ENCODE measurements around the gene RGS6. TPM values are rescaled to one million over a fixed set of nuclear protein-coding genes. Genes with fewer than 3 reads are reported as not detected.

The RGS6 gene
- total RNA-seq, 4 donors from 2014 or later = 0.84 to 3.0 (median 1.7) TPM; not detected in 1

DNA sequence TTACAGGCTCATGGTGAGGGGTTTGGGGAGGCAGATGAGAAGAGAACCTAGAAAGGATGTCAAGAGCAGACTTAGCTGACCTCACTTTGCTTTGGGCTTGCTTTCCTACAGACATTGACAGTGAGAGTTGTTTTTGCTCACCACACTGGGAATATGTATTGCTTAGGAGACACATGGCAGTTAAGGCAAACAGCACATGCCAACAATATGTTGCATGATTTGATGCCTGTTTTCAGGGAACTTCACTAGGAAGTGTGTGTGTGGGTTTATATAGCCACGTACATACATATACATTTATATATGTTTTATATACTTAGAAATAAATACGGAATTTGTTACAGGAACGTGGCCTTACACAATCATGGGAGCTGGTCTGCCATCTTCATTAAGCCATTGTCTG, 346.1 kb downstream of the RGS6 start:
- intact Hi-C loops (cut with DNase I; ENCODE audit: low total_unique reads) = no loop called here
- WGBS, 2 donors = 84 to 88% methylated on average over 3 of the region's 3 CpGs
- TF ChIP-seq CTCF (IDR thresholded peaks at IDR 0.05) (no peak), POLR2A (IDR thresholded peaks at IDR 0.05) (no peak)
- no peak overlapping the region for H3K4me3 ChIP-seq (ENCODE audit: low read depth, poor library complexity, severe bottlenecking)
- DNase-seq (ENCODE audit: low spot score in 2 of 2) = no peak

DNA sequence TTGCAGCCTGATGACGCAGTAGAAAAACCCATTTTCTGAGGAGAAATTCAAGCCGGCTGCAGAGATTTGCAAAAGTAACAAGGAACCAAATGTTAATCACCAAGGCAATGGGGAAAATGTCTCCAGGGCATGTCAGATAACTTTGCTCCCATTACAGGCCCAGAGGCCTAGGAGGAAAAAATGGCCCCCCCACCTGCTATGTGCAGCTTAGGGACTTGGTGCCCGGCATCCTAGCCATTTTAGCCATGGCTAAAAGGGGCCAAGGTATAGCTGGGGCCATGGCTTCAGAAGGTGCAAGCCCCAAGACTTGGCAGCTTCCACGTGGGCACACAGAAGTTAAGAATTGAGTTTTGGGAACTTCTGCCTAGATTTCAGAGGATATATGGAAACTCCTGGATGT, 351.9 kb downstream of the RGS6 start:
- no peak for DNase-seq (ENCODE audit: low spot score in 2 of 2)
- WGBS, 2 donors = 88 to 89% methylated on average over 4 of the region's 4 CpGs
- intact Hi-C loops (cut with DNase I; ENCODE audit: low total_unique reads) = no loop called here
- no peak overlapping the region for H3K4me3 ChIP-seq (ENCODE audit: low read depth, poor library complexity, severe bottlenecking)
- no peak for TF ChIP-seq POLR2A (IDR thresholded peaks at IDR 0.05)
- no peak for TF ChIP-seq CTCF (IDR thresholded peaks at IDR 0.05)

GRCh38 chr14:72290241-72290640, 358.0 kb downstream of the RGS6 start:
- H3K4me3 ChIP-seq (ENCODE audit: low read depth, poor library complexity, severe bottlenecking) = no peak overlapping the region
- no peak for DNase-seq (ENCODE audit: low spot score in 2 of 2)
- no peak for TF ChIP-seq POLR2A (IDR thresholded peaks at IDR 0.05)
- no peak for TF ChIP-seq CTCF (IDR thresholded peaks at IDR 0.05)
- WGBS, 2 donors = 76 to 80% methylated on average over 4 of the region's 4 CpGs
- intact Hi-C loops (cut with DNase I; ENCODE audit: low total_unique reads) = no loop called here

DNA sequence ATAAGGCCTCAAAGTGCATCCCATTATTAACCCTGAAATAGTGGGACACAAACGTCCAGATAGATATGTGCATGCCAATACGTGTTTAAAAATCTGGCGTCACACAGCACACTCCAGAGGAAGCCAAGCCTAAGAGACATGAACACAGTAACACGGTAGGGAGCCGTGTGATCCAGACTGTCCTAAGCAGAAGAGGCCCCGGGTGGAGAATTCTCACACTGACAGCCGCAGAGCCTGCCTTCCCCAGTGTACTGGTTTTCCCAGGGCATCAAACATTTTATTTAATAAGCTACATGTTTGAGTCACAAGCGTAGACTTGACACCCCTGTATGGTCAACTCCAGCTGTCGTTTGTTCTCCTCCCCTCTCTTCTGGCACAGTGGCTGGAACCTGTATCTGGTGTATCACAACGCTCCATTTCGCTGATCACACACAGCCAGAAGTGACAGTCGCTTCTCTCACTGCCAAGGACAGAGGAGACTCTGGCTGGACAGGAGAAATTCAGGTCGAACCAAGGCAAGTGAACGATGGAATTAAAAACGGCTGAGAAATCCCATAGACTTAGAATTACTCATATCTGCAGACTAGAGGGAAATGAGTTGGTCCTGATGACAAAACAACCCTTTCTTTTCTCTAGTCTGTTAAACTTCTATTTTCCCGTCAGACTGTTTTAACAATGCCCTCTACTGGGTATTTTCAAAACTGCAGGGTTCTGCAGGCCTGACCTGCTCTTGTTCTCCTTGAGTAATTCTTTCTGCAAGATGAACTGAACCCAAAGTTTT, 359.9 kb downstream of the RGS6 start:
- TF ChIP-seq POLR2A (IDR thresholded peaks at IDR 0.05) (no peak), CTCF (IDR thresholded peaks at IDR 0.05) (no peak)
- DNase-seq (ENCODE audit: low spot score in 2 of 2) = peak in 1 of 2 donors; percentile 17
- intact Hi-C loops (cut with DNase I; ENCODE audit: low total_unique reads) = no loop called here
- no peak overlapping the region for H3K4me3 ChIP-seq (ENCODE audit: low read depth, poor library complexity, severe bottlenecking)
- whole genome bisulfite sequencing, 2 donors = 50 to 54% methylated on average over 16 of the region's 16 CpGs

- H3K4me3 ChIP-seq (ENCODE audit: low read depth, poor library complexity, severe bottlenecking) = no peak overlapping the region
- intact Hi-C loops (cut with DNase I; ENCODE audit: low total_unique reads) = no loop called here
- no peak for DNase-seq (ENCODE audit: low spot score in 2 of 2)
- WGBS, 2 donors = 40 to 45% methylated on average over 1 of the region's 1 CpG
- TF ChIP-seq POLR2A (IDR thresholded peaks at IDR 0.05) (no peak), CTCF (IDR thresholded peaks at IDR 0.05) (no peak)
These were observed 360.4 kb downstream of the RGS6 start for GRCh38 chr14:72292689-72293024.

- intact Hi-C loops (cut with DNase I; ENCODE audit: low total_unique reads) = no loop called here
- no peak for DNase-seq (ENCODE audit: low spot score in 2 of 2)
- TF ChIP-seq CTCF (IDR thresholded peaks at IDR 0.05) = no peak
- TF ChIP-seq POLR2A (IDR thresholded peaks at IDR 0.05) = no peak
- no peak overlapping the region for H3K4me3 ChIP-seq (ENCODE audit: low read depth, poor library complexity, severe bottlenecking)
- WGBS, 2 donors = 51 to 67% methylated on average over 3 of the region's 3 CpGs
These were observed 369.1 kb downstream of the RGS6 start for GRCh38 chr14:72301352-72301751.
